ENCODE results near the gene EMC7.

Gene EMC7

DNA sequence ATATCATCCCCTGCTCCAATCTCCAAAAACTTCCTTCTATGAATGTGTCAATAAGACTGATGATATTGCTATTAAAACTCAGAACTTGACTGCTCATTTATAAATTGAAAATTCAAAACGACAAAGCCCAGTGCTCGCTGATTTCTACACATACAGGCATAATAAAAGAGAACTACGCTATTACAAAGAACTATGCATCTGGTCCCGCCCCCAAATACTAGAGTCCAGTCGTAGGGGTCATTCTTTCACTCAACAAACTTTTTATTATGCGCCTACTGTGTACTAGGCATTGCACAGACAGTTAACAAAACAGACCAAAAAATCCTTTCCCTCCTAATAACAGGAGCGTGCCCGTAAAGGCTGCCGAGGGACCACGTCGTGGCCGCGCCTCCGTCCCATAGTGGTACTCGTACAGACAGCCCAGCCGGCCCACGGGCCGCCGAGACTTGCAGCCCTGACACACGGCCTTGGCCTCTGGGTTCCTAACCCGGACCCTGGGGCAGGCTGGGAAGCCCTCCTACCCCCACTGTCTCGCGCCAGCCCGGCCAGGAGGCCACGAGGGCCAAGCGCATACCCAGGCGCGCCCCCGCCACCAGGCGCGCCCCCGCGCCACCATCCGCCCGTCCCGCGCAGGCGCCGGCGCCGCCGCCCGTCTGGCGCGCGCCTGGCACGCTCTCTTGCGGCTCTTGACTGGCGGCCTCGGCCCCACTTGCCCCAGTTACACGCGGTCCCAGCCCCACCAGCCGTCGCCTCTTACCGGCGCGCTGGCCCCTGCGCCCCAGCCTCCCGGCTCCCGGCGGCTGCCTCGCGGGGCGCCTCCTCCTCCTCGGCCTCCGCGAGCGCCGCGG is 63.4 kb downstream of the EMC7 start:
- DNase-seq (ENCODE audit: low read depth): peak; percentile 43
